IMR-90 (cell line): Measurements from ENCODE around the gene PPFIA1. TPM values are rescaled to one million over a fixed set of nuclear protein-coding genes. Genes with fewer than 3 reads are reported as not detected.

Experiments
- ATAC-seq: fragments of 200-7000 bp; cut with Tn5 transposase; 2 replicates; pipeline ENCODE4 v1.9.1; 2020; ENCODE audit warnings: low read depth, mild to moderate bottlenecking, moderate library complexity
- BruUV-seq: library from RNA; stranded (reverse); fragments of 400-500 nt; replicated peaks from 2 replicates; lab custom pipeline; 2021; lab: Mats Ljungman, UMichigan
- CTCF ChIA-PET: fragments of 300-600 bp; formaldehyde crosslinking; extraction: SDS; loops from one replicate; lab custom pipeline; 2021; ENCODE audit warnings: antibody characterized with exemption; lab: Yijun Ruan, JAX
- POLR2A ChIA-PET: fragments of 300-600 bp; sonication (Branson Sonifier 250); formaldehyde crosslinking; loops from one replicate; lab custom pipeline; 2022; ENCODE audit warnings: antibody characterized with exemption; ENCODE audit not compliant: unreplicated experiment; lab: Charles Lee
- DNase-seq: peaks from one replicate; pipeline ENCODE4 v3.0.0; 2013
- H2AFZ ChIP-seq: replicated peaks from 2 replicates; pipeline ENCODE3; 2013; ENCODE audit warnings: low read length, mild to moderate bottlenecking; ENCODE audit not compliant: poor library complexity
- H2AK5ac ChIP-seq: 2 replicates; pipeline ENCODE4 v1.6.1; 2013; ENCODE audit warnings: low read depth, low read length, inconsistent platforms
- H2AK9ac ChIP-seq: replicated peaks from 2 replicates; pipeline ENCODE3; 2013; ENCODE audit warnings: mild to moderate bottlenecking, low read depth, low read length, moderate library complexity; ENCODE audit not compliant: poor library complexity
- H2BK120ac ChIP-seq: 2 replicates; pipeline ENCODE4 v1.6.1; 2013; ENCODE audit warnings: low read depth, low read length, inconsistent platforms
- H2BK15ac ChIP-seq: 3 replicates; pipeline ENCODE4 v1.6.1; 2013; ENCODE audit warnings: low read depth, low read length, inconsistent platforms
- H2BK20ac ChIP-seq: 2 replicates; pipeline ENCODE4 v1.6.1; 2013; ENCODE audit warnings: low read depth, mild to moderate bottlenecking, inconsistent platforms, low read length, moderate library complexity
- H2BK5ac ChIP-seq: 2 replicates; pipeline ENCODE4 v1.6.1; 2013; ENCODE audit warnings: mild to moderate bottlenecking, low read depth, low read length, inconsistent platforms; ENCODE audit not compliant: poor library complexity, severe bottlenecking
- H3K14ac ChIP-seq: replicated peaks from 2 replicates; pipeline ENCODE4 v1.6.1; 2013; ENCODE audit warnings: low read depth, low read length, inconsistent platforms
- H3K18ac ChIP-seq: 2 replicates; pipeline ENCODE4 v1.6.1; 2013; ENCODE audit warnings: low read depth, low read length, control low read depth
- H3K23ac ChIP-seq: 2 replicates; pipeline ENCODE4 v1.6.1; 2013; ENCODE audit warnings: low read depth, low read length, inconsistent platforms
- H3K27ac ChIP-seq: 2 replicates; pipeline ENCODE4 v1.5.1; 2013; ENCODE audit warnings: mild to moderate bottlenecking, control low read depth, low read length; ENCODE audit not compliant: insufficient read depth
- H3K27me3 ChIP-seq: 2 replicates; pipeline ENCODE4 v1.6.1; 2013; ENCODE audit warnings: low read length; ENCODE audit not compliant: control insufficient read depth, insufficient read depth
- H3K36me3 ChIP-seq: 2 replicates; pipeline ENCODE4 v1.6.1; 2013; ENCODE audit warnings: low read length, mixed read lengths; ENCODE audit not compliant: control insufficient read depth, insufficient read depth
- H3K4ac ChIP-seq: 2 replicates; pipeline ENCODE4 v1.6.1; 2013; ENCODE audit warnings: low read depth, low read length, inconsistent platforms
- H3K4me1 ChIP-seq: 2 replicates; pipeline ENCODE4 v1.6.1; 2013; ENCODE audit warnings: low read length, mixed read lengths; ENCODE audit not compliant: control insufficient read depth, insufficient read depth
- H3K4me2 ChIP-seq: 2 replicates; pipeline ENCODE4 v1.6.1; 2013; ENCODE audit warnings: low read depth, mild to moderate bottlenecking, control low read depth, low read length, moderate library complexity
- H3K4me3 ChIP-seq: 2 replicates; pipeline ENCODE4 v1.5.1; 2013; ENCODE audit warnings: low read depth, mild to moderate bottlenecking, control low read depth, low read length, moderate library complexity; ENCODE audit not compliant: insufficient read depth
- H3K56ac ChIP-seq: 2 replicates; pipeline ENCODE4 v1.6.1; 2013; ENCODE audit warnings: low read length, inconsistent platforms; ENCODE audit not compliant: insufficient read depth; ENCODE audit errors: extremely low read depth
- H3K79me1 ChIP-seq, 2 experiments: 2 replicates each; pipeline ENCODE4 v1.6.1; 2013; ENCODE audit warnings: low read length in 2 of 2, inconsistent platforms in 1 of 2, low read depth in 1 of 2
- H3K9ac ChIP-seq: 2 replicates; pipeline ENCODE4 v1.6.1; 2013; ENCODE audit warnings: low read depth, low read length, control low read depth
- H3K9me1 ChIP-seq: 2 replicates; pipeline ENCODE4 v1.6.1; 2013; ENCODE audit warnings: low read length, inconsistent platforms; ENCODE audit not compliant: insufficient read depth
- H3K9me3 ChIP-seq: 2 replicates; pipeline ENCODE4 v1.6.1; 2013; ENCODE audit warnings: low read length; ENCODE audit not compliant: control insufficient read depth, insufficient read depth
- H4K20me1 ChIP-seq: 2 replicates; pipeline ENCODE4 v1.6.1; 2013; ENCODE audit warnings: low read length, inconsistent platforms; ENCODE audit not compliant: insufficient read depth
- H4K5ac ChIP-seq: 2 replicates; pipeline ENCODE4 v1.6.1; 2013; ENCODE audit warnings: mild to moderate bottlenecking, low read depth, low read length, control low read depth
- H4K8ac ChIP-seq, 2 experiments: 2 replicates each; pipeline ENCODE4 v1.6.1; 2013; ENCODE audit warnings: low read depth in 2 of 2, low read length in 2 of 2, control low read depth in 1 of 2, inconsistent platforms in 1 of 2
- H4K91ac ChIP-seq: 2 replicates; pipeline ENCODE4 v1.6.1; 2013; ENCODE audit warnings: low read depth, low read length, inconsistent platforms; ENCODE audit not compliant: insufficient read depth
- CEBPB ChIP-seq: IDR thresholded peaks from 2 replicates; pipeline ENCODE4 v1.6.1; 2012; ENCODE audit warnings: low read depth, low read length, improper control_type of control experiment
- CHD1 ChIP-seq: IDR thresholded peaks from 2 replicates; pipeline ENCODE4 v1.6.1; 2012; ENCODE audit warnings: low read depth, low read length, improper control_type of control experiment
- RAD21 ChIP-seq: IDR thresholded peaks from 2 replicates; pipeline ENCODE4 v1.6.1; 2012; ENCODE audit warnings: low read length, improper control_type of control experiment
- RCOR1 ChIP-seq: IDR thresholded peaks from 2 replicates; pipeline ENCODE4 v1.6.1; 2012; ENCODE audit warnings: mild to moderate bottlenecking, low read length, improper control_type of control experiment; ENCODE audit not compliant: insufficient replicate concordance
- WGBS, 2 experiments: methylation state at CpG; one replicate each; pipeline versions ENCODE4 v1.1.5 to v1.1.7; 2013; ENCODE audit warnings: missing lambda C conversion rate in 2 of 2; ENCODE audit not compliant: insufficient read length in 1 of 2; ENCODE audit errors: extremely low coverage in 2 of 2; 5-methylcytosine and 5-hydroxymethylcytosine counted together
- dilution Hi-C: fragments of 300-500 bp; cut with HindIII; formaldehyde crosslinking; loops from one replicate; pipeline ENCODE4 v1.14.3; 2018; ENCODE audit warnings: low sequenced_read_pairs; ENCODE audit not compliant: unreplicated experiment
- in situ Hi-C: fragments of 300-500 bp; cut with MboI; formaldehyde crosslinking; loops from 3 replicates; pipeline ENCODE4 v1.14.3; 2019; ENCODE audit warnings: low sequenced_read_pairs, inconsistent platforms, mixed read lengths
- intact Hi-C: fragments of 100-400 bp; cut with micrococcal nuclease; formaldehyde crosslinking; loops from 2 replicates; pipeline ENCODE4 v1.10.0; 2022
- polyA plus RNA-seq, 3 experiments: library from polyadenylated mRNA; depleted of rRNA; stranded (reverse); fragments of >200 nt; gene quantifications; 2 replicates each; pipeline ENCODE4 v1.2.3, GENCODE V29; 2012; ENCODE audit warnings: low replicate concordance in 1 of 3
- total RNA-seq: library from RNA; depleted of rRNA; stranded (reverse); fragments of >200 nt; gene quantifications from 2 replicates; pipeline ENCODE4 v1.2.3, GENCODE V29; 2012

PPFIA1 gene
- total and polyA plus RNA-seq, 2 of the 4 experiments (the other 2 are of a cell fraction) = 25.6 to 37.2 TPM

DNA sequence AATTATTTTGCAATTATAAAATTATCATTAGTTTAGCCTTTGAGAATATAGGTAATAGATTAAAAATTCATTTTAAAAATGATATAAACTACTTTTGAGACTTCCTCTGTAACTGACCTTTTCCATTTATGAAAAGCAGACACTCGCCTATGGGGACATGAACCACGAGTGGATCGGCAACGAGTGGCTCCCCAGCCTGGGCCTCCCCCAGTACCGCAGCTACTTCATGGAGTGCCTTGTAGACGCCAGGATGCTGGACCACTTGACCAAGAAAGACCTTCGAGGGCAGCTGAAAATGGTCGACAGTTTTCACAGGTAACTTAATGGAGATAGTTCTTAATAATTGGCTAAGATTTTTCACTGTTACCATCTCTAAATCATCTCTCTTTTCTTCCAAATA, 101.6 kb downstream of the PPFIA1 start:
- ChIA-PET CTCF (no interaction called here), POLR2A (no interaction called here)
- no peak overlapping the region for H2AK9ac ChIP-seq
- in situ Hi-C loops (no loop called here), dilution Hi-C loops (no loop called here), intact Hi-C loops (no loop called here)
- no peak overlapping the region for H2AK5ac ChIP-seq
- no peak overlapping the region for H3K23ac ChIP-seq
- no peak overlapping the region for H3K4ac ChIP-seq
- H3K4me3 ChIP-seq = no peak overlapping the region
- H3K27ac ChIP-seq = no peak overlapping the region
- peaks cover 14% of the 10 kb centered on the region for H4K20me1 ChIP-seq
- H3K36me3 ChIP-seq = peaks cover 17% of the 10 kb centered on the region
- no peak overlapping the region for H2BK5ac ChIP-seq
- ATAC-seq (no peak), DNase-seq (no peak)
- TF ChIP-seq CHD1 (no peak), RAD21 (no peak), CEBPB (no peak), RCOR1 (no peak)
- no peaks in the 10 kb centered on the region for H3K9me3 ChIP-seq
- H3K14ac ChIP-seq = no peak overlapping the region
- peaks cover 2% of the 10 kb centered on the region; the same call in 1 of the 2 replicates for H3K4me1 ChIP-seq
- H3K79me1 ChIP-seq = peaks cover 3 to 25% of the 10 kb centered on the region in 2 experiments; a peak in 3 of 4 replicates
- H2AFZ ChIP-seq = no peak overlapping the region
- WGBS, 2 experiments = 95% methylated on average over 4 of the region's 8 CpGs; no CpG with 5 or more reads in 1 of the 2 experiments
- no peak overlapping the region for H3K9ac ChIP-seq
- no peak overlapping the region for H3K56ac ChIP-seq
- no peak overlapping the region for H4K8ac ChIP-seq
- no peak overlapping the region for H4K91ac ChIP-seq
- H4K5ac ChIP-seq = no peak overlapping the region
- no TSS peak for BruUV-seq
- no peak overlapping the region for H2BK20ac ChIP-seq
- peaks cover 8% of the 10 kb centered on the region; the same call in 1 of the 2 replicates for H3K9me1 ChIP-seq
- no peak overlapping the region for H2BK15ac ChIP-seq
- H2BK120ac ChIP-seq = no peak overlapping the region
- H3K27me3 ChIP-seq = no peaks in the 10 kb centered on the region
- no peak overlapping the region for H3K18ac ChIP-seq
- H3K4me2 ChIP-seq = no peak overlapping the region
